ENCODE results near the gene TRIM49C.
"Not testable (repeated sequence)": the region's sequence is repeated elsewhere in the genome, so short reads cannot be mapped to it uniquely, and the experiment has no call there.

Gene TRIM49C, protein sequence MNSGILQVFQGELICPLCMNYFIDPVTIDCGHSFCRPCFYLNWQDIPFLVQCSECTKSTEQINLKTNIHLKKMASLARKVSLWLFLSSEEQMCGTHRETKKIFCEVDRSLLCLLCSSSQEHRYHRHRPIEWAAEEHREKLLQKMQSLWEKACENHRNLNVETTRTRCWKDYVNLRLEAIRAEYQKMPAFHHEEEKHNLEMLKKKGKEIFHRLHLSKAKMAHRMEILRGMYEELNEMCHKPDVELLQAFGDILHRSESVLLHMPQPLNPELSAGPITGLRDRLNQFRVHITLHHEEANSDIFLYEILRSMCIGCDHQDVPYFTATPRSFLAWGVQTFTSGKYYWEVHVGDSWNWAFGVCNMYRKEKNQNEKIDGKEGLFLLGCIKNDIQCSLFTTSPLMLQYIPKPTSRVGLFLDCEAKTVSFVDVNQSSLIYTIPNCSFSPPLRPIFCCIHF

DNA sequence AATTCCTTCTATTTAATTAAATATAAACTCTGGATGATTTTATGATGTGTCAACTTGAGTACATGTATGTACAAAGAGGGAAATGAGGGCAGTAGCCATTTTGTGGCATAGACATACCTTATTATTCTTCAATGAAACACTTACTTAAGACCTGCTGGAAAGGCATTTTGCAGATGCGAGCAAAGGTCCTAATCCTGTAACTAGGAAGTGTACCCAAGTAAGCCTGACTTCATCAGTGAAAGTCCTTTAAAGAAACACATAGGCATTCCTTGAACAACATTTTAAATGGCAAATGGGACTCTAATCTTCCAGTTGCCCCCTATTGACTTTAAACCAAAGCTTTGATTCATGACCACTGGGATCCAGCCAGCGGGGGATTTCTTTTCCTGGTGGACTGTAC is at the start of gene TRIM49C:
TRIM49C (plus strand) TSS at position 301 of the 400 bp plus-strand sequence. CDS start 4,106 bp downstream, outside the sequence.
- DNase-seq, result not testable (repeated sequence)

DNA sequence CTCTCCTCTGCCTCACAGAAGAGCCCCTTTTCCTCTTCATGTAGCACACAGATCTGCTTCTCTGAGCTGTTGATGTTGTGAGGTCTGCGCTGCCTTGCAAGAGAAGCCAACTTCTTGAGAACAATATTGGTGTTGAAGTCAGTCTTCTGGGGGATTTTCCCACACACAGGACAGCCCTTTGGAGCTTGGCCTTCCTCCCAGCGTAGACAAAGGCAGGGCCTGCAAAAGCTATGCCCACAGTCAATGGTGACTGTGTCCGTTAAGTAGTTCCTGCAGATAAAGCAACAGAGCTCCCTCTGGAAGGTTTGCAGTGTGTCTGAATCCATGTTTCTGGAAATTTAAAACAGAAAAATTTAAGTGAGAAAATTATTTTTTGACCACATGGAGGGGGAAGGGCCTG is 6.7 kb upstream of the TRIM49C start:
- DNase-seq, result not testable (repeated sequence)

DNA sequence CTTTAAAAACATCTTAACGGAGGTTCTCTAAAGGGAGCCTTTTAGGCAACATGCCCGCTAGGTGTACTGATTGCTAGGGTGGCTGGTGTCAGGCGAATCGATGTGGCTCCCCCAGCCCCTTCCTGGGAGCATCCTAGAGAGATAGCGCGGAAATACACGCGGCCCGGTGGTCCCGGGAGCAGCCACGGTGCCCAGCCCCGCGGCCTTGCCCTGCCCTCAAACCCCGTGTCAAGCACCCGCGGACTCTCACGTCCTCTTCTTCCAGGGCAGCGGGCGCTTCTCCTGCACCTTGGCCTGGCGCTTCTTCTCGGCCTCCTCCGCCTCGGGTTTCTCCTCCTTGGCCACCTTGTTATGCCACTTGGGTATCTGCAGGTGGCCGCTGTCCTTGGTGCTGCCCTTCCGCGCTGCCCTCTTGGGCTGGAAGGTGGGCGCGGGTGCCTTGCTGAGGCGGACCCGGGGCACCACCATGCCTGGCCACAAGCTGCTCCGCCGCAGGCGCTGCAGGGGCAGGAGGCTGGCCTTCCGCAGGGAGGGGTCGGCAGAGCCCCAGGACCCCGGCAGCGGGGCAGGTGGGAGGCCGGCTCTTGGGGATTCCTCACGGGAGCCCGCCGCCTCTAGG is 20.8 kb downstream of the TRIM49C start:
- DNase-seq, result not testable (repeated sequence)

DNA sequence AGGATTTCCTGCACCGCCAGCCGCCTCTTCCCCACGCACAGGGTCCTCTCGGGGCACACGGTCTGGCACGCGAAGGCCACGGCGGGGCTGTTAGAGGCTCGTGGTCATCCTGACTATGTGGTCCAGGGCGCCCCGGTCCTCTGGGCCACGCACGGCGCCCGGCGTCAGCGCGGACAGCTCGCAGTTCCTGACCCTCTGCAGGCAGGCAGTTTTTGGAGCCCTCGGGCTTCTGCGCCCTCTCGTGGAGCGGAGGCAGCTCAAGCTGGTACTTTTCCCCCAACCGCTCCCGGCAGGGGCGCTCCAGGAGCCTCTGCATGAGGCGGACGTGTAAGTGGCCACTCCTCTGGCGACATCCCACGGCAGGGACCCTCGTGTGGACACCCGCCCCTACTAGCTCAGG is 21.4 kb downstream of the TRIM49C start:
- DNase-seq, result not testable (repeated sequence)

DNA sequence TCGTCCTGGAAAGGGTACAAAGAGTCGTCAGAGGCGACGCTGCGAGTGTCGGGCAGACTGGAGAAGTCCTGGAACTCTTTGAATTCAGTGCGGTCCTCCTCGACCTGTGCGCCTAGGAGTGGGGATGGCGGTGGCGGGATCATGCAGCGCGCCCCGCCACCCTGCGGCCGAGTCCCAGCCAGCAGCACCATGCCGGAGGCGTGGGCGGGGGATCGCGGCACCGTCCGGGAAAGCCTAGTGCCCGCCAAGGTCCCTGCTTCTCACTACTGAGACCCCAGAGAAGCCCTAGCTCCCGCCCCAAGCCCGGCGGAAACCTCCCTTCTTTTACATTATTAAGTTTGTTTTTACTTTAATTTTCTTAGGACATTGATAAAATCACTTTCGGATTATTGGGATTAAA is 22.6 kb downstream of the TRIM49C start:
- DNase-seq, result not testable (repeated sequence)

DNA sequence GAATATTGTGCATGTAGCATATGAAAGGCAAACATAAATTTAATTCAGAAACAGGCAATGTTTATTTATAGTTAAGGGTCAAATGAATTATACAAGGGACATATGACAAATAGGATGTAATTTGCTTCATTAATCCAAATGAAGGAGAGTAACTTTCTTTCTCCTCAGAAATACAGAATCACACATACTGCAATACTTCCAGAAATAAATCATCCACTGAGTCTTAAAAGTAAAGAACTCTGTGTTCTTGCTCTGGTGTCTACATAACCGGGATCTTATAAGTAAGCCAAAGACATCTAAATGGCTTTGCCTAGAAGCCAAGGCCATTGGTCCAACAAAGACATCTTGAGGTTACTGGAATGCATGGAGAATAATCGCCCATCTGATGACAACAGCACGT is 54.7 kb downstream of the TRIM49C start, which contains the start of gene UBTFL1:
UBTFL1 (plus strand) TSS at position 301 of the 400 bp plus-strand sequence; CDS start at position 301, 0 bp downstream.
- not testable (repeated sequence) for DNase-seq

DNA sequence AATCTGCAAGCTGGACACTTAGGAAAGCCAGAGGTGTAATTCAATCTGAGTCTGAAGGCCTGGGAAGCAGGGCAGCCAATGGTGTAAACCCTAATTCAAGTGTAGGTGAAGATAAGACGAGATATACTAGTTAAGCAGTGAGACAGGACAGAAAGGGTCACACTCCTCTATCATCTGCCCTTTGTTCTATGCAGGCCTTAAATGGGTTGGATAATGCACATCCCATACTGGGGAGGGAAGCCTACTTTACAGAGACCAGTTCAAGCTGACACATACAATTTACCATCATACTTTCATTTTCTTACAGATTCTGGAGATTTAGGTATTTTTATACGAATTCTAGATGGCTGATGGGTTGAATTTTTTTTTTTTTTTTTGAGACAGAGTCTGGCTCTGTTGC is 57.8 kb downstream of the TRIM49C start:
- not testable (repeated sequence) for DNase-seq
